HEK293 (cell line): ENCODE measurements around the gene SMNDC1.

Experiments used
- KLF10 ChIP-seq: fragments of 450-650 bp; IDR thresholded peaks from 2 replicates; pipeline ENCODE4 v1.5.1; 2018; ENCODE audit warnings: missing biosample characterization, mild to moderate bottlenecking, missing genetic modification characterization
- KLF16 ChIP-seq: fragments of 450-650 bp; formaldehyde crosslinking; IDR thresholded peaks from 2 replicates; pipeline ENCODE4 v1.5.1; 2017; ENCODE audit warnings: missing biosample characterization, missing genetic modification characterization
- PATZ1 ChIP-seq: fragments of 450-650 bp; formaldehyde crosslinking; IDR thresholded peaks from 2 replicates; pipeline ENCODE4 v1.5.1; 2016; ENCODE audit warnings: missing biosample characterization, missing genetic modification characterization
- ZBTB17 ChIP-seq: fragments of 450-650 bp; formaldehyde crosslinking; IDR thresholded peaks from 2 replicates; pipeline ENCODE4 v1.5.1; 2016; ENCODE audit warnings: missing biosample characterization, missing genetic modification characterization
- ZNF223 ChIP-seq: fragments of 450-650 bp; formaldehyde crosslinking; IDR thresholded peaks from 2 replicates; pipeline ENCODE4 v1.5.1; 2016; ENCODE audit warnings: missing biosample characterization, missing genetic modification characterization
- ZNF23 ChIP-seq: fragments of 450-650 bp; formaldehyde crosslinking; IDR thresholded peaks from 2 replicates; pipeline ENCODE4 v1.5.1; 2016; ENCODE audit warnings: missing biosample characterization, missing genetic modification characterization, borderline replicate concordance
- ZNF449 ChIP-seq: fragments of 450-650 bp; formaldehyde crosslinking; IDR thresholded peaks from 2 replicates; pipeline ENCODE4 v1.5.1; 2017; ENCODE audit warnings: missing biosample characterization, mild to moderate bottlenecking, missing genetic modification characterization, moderate library complexity
- ZNF510 ChIP-seq: fragments of 450-650 bp; formaldehyde crosslinking; IDR thresholded peaks from 2 replicates; pipeline ENCODE4 v1.5.1; 2018; ENCODE audit warnings: mild to moderate bottlenecking, missing genetic modification characterization, missing biosample characterization; ENCODE audit not compliant: insufficient replicate concordance
- ZNF561 ChIP-seq: fragments of 450-650 bp; IDR thresholded peaks from 2 replicates; pipeline ENCODE4 v1.5.1; 2018; ENCODE audit warnings: missing biosample characterization, missing genetic modification characterization, borderline replicate concordance
- TF ChIP-seq, protein P1 (sequence below): fragments of 450-650 bp; formaldehyde crosslinking; IDR thresholded peaks from 2 replicates; pipeline ENCODE4 v1.5.1; 2016; ENCODE audit warnings: missing biosample characterization, missing genetic modification characterization
- TF ChIP-seq, protein P2 (sequence below): IDR thresholded peaks from 2 replicates; pipeline ENCODE4 v1.6.1; 2011; ENCODE audit warnings: mild to moderate bottlenecking, low read depth, low read length, borderline replicate concordance
- TF ChIP-seq, protein P3 (sequence below): fragments of 450-650 bp; formaldehyde crosslinking; IDR thresholded peaks from 2 replicates; pipeline ENCODE4 v1.5.0; 2017; ENCODE audit warnings: missing biosample characterization, missing genetic modification characterization, borderline replicate concordance

- TF ChIP-seq, protein P1, sequence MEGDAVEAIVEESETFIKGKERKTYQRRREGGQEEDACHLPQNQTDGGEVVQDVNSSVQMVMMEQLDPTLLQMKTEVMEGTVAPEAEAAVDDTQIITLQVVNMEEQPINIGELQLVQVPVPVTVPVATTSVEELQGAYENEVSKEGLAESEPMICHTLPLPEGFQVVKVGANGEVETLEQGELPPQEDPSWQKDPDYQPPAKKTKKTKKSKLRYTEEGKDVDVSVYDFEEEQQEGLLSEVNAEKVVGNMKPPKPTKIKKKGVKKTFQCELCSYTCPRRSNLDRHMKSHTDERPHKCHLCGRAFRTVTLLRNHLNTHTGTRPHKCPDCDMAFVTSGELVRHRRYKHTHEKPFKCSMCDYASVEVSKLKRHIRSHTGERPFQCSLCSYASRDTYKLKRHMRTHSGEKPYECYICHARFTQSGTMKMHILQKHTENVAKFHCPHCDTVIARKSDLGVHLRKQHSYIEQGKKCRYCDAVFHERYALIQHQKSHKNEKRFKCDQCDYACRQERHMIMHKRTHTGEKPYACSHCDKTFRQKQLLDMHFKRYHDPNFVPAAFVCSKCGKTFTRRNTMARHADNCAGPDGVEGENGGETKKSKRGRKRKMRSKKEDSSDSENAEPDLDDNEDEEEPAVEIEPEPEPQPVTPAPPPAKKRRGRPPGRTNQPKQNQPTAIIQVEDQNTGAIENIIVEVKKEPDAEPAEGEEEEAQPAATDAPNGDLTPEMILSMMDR = no peak
- no peak for TF ChIP-seq ZNF510 (tag by site-specific recombination)
- TF ChIP-seq, protein P2, sequence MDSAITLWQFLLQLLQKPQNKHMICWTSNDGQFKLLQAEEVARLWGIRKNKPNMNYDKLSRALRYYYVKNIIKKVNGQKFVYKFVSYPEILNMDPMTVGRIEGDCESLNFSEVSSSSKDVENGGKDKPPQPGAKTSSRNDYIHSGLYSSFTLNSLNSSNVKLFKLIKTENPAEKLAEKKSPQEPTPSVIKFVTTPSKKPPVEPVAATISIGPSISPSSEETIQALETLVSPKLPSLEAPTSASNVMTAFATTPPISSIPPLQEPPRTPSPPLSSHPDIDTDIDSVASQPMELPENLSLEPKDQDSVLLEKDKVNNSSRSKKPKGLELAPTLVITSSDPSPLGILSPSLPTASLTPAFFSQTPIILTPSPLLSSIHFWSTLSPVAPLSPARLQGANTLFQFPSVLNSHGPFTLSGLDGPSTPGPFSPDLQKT = no peak
- no peak for TF ChIP-seq ZNF561 (tag by site-specific recombination)
- no peak for TF ChIP-seq ZNF223
- no peak for TF ChIP-seq ZBTB17 (tag by site-specific recombination)
- no peak for TF ChIP-seq ZNF23 (tag by site-specific recombination)
- no peak for TF ChIP-seq ZNF449 (tag by site-specific recombination)
- TF ChIP-seq, protein P3, sequence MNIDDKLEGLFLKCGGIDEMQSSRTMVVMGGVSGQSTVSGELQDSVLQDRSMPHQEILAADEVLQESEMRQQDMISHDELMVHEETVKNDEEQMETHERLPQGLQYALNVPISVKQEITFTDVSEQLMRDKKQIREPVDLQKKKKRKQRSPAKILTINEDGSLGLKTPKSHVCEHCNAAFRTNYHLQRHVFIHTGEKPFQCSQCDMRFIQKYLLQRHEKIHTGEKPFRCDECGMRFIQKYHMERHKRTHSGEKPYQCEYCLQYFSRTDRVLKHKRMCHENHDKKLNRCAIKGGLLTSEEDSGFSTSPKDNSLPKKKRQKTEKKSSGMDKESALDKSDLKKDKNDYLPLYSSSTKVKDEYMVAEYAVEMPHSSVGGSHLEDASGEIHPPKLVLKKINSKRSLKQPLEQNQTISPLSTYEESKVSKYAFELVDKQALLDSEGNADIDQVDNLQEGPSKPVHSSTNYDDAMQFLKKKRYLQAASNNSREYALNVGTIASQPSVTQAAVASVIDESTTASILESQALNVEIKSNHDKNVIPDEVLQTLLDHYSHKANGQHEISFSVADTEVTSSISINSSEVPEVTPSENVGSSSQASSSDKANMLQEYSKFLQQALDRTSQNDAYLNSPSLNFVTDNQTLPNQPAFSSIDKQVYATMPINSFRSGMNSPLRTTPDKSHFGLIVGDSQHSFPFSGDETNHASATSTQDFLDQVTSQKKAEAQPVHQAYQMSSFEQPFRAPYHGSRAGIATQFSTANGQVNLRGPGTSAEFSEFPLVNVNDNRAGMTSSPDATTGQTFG = no peak
- TF ChIP-seq KLF10 = no peak
- no peak for TF ChIP-seq KLF16 (tag by site-specific recombination)
- no peak for TF ChIP-seq PATZ1 (tag by site-specific recombination)
These were observed 36.3 kb downstream of the SMNDC1 start for GRCh38 chr10:110268442-110268841.
